GM12878 (cell line): ENCODE measurements around the gene LGMN. TPM values are rescaled to one million over a fixed set of nuclear protein-coding genes. Genes with fewer than 3 reads are reported as not detected.

ENCODE experiments used
- ATAC-seq: fragments of 200-7000 bp; cut with Tn5 transposase; 3 replicates; pipeline ENCODE4 v1.9.1; 2020; ENCODE audit warnings: mild to moderate bottlenecking, moderate library complexity
- BruUV-seq: library from RNA; stranded (reverse); fragments of 400-500 nt; replicated peaks from 2 replicates; lab custom pipeline; 2021; lab: Mats Ljungman, UMichigan
- CTCF ChIA-PET: fragments of 300-600 bp; sonication (Branson Sonifier 250); formaldehyde crosslinking; extraction: SDS; loops from one replicate; lab custom pipeline; 2021; ENCODE audit warnings: inconsistent platforms; lab: Yijun Ruan, JAX
- POLR2A ChIA-PET: fragments of 350-600 bp; formaldehyde crosslinking; extraction: SDS; loops from one replicate; lab custom pipeline; 2021; ENCODE audit warnings: inconsistent platforms; lab: Charles Lee
- RAD21 ChIA-PET: fragments of 300-600 bp; sonication (Branson Sonifier 250); formaldehyde crosslinking; loops from one replicate; lab custom pipeline; 2023; ENCODE audit warnings: antibody characterized with exemption; ENCODE audit not compliant: unreplicated experiment; lab: Charles Lee
- SMC1A ChIA-PET: fragments of 300-600 bp; sonication (Branson Sonifier 250); formaldehyde crosslinking; loops from one replicate; lab custom pipeline; 2023; ENCODE audit not compliant: unreplicated experiment, uncharacterized antibody; lab: Charles Lee
- DNase-seq: peaks from one replicate; pipeline ENCODE4 v3.0.0-alpha.2; 2011; ENCODE audit warnings: low read depth, low spot score
- FAIRE-seq: peaks from 3 replicates; lab custom pipeline; 2011; peaks lifted over from hg19 to GRCh38; lab: Jason Lieb, UNC
- H2AFZ ChIP-seq: 2 replicates; pipeline ENCODE4 v1.6.0; 2011; ENCODE audit warnings: low read depth, low read length, control low read depth; ENCODE audit not compliant: control insufficient read depth
- H3K27ac ChIP-seq: 2 replicates; pipeline ENCODE4 v1.5.1; 2011; ENCODE audit warnings: control low read depth; ENCODE audit not compliant: control insufficient read depth, insufficient read depth
- H3K27me3 ChIP-seq, 2 experiments: replicated peaks in 1 of 2; 2 replicates each; pipeline versions ENCODE4 v1.6.0 to v1.6.1; 2011; ENCODE audit warnings: low read length in 1 of 2; ENCODE audit not compliant: control insufficient read depth in 2 of 2, insufficient read depth in 2 of 2
- H3K36me3 ChIP-seq, 2 experiments: 2 replicates each; pipeline ENCODE4 v1.5.1; 2011; ENCODE audit warnings: low read length in 1 of 2; ENCODE audit not compliant: control insufficient read depth in 2 of 2, insufficient read depth in 2 of 2
- H3K4me1 ChIP-seq: 2 replicates; pipeline ENCODE4 v1.6.1; 2011; ENCODE audit warnings: mild to moderate bottlenecking, low read length, moderate library complexity, mixed read lengths; ENCODE audit not compliant: control insufficient read depth, insufficient read depth
- H3K4me2 ChIP-seq: 2 replicates; pipeline ENCODE4 v1.6.0; 2011; ENCODE audit warnings: control low read depth; ENCODE audit not compliant: control insufficient read depth, insufficient read depth
- H3K4me3 ChIP-seq: fragments of 200-600 bp; sonication (generic); 2 replicates; pipeline ENCODE4 v1.5.1; 2016
- H3K79me2 ChIP-seq: 2 replicates; pipeline ENCODE4 v1.6.0; 2011; ENCODE audit warnings: low read length; ENCODE audit not compliant: control insufficient read depth, insufficient read depth
- H3K9ac ChIP-seq: 2 replicates; pipeline ENCODE4 v1.8.0; 2011; ENCODE audit warnings: low read length, control low read depth, mixed read lengths; ENCODE audit not compliant: control insufficient read depth, insufficient read depth
- H3K9me3 ChIP-seq: replicated peaks from 3 replicates; pipeline ENCODE4 v1.5.1; 2011; ENCODE audit warnings: mild to moderate bottlenecking, low read length; ENCODE audit not compliant: control insufficient read depth, insufficient read depth
- H4K20me1 ChIP-seq: 2 replicates; pipeline ENCODE4 v1.6.0; 2011; ENCODE audit not compliant: control insufficient read depth, insufficient read depth
- ASH2L ChIP-seq: fragments of 300-600, 200-600 bp; sonication (generic); IDR thresholded peaks from 2 replicates; pipeline ENCODE4 v1.6.1; 2017; ENCODE audit warnings: low read depth, mild to moderate bottlenecking, borderline replicate concordance
- BMI1 ChIP-seq: fragments of 450-650 bp; IDR thresholded peaks from 2 replicates; pipeline ENCODE4 v1.6.1; 2016; ENCODE audit warnings: mild to moderate bottlenecking, moderate library complexity, borderline replicate concordance
- CEBPB ChIP-seq, 2 experiments: fragments of 150-350 bp in 1 of 2; IDR thresholded peaks; 2 replicates each; pipeline ENCODE4 v1.6.1; 2012 to 2014; ENCODE audit warnings: low read depth in 2 of 2, low read length in 2 of 2, borderline replicate concordance in 1 of 2, inconsistent platforms in 1 of 2
- CEBPZ ChIP-seq: fragments of 150-350 bp; IDR thresholded peaks from 2 replicates; pipeline ENCODE4 v1.6.1; 2016; ENCODE audit warnings: low read depth, low read length
- DPF2 ChIP-seq: fragments of 450-650 bp; IDR thresholded peaks from 2 replicates; pipeline ENCODE4 v1.6.1; 2017; ENCODE audit warnings: mild to moderate bottlenecking
- ETV6 ChIP-seq, 2 experiments: fragments of 450-650 bp in 1 of 2; IDR thresholded peaks in 1 of 2; conservative IDR thresholded peaks in 1 of 2; 2 replicates each; pipeline ENCODE4 v1.6.1; 2014; ENCODE audit warnings: antibody characterized with exemption in 1 of 2, borderline replicate concordance in 1 of 2, low read depth in 1 of 2, mild to moderate bottlenecking in 1 of 2, moderate library complexity in 1 of 2
- FOXK2 ChIP-seq: fragments of 450-650 bp; IDR thresholded peaks from 2 replicates; pipeline ENCODE4 v1.6.1; 2017; ENCODE audit warnings: mild to moderate bottlenecking, moderate library complexity
- IRF5 ChIP-seq: fragments of 450-650 bp; IDR thresholded peaks from 2 replicates; pipeline ENCODE4 v1.6.1; 2017; ENCODE audit warnings: borderline replicate concordance
- PBX3 ChIP-seq: IDR thresholded peaks from 2 replicates; pipeline ENCODE4 v1.6.1; 2011; ENCODE audit warnings: mild to moderate bottlenecking, low read depth, low read length, moderate library complexity; ENCODE audit not compliant: insufficient replicate concordance
- SIN3A ChIP-seq: IDR thresholded peaks from 2 replicates; pipeline ENCODE4 v1.6.1; 2012; ENCODE audit warnings: low read depth, low read length, improper control_type of control experiment
- SMARCA5 ChIP-seq: fragments of 450-650 bp; IDR thresholded peaks from 2 replicates; pipeline ENCODE4 v1.6.1; 2017; ENCODE audit warnings: mild to moderate bottlenecking
- SPI1 ChIP-seq: IDR thresholded peaks from 2 replicates; pipeline ENCODE4 v1.6.1; 2011; ENCODE audit warnings: low read depth, mild to moderate bottlenecking, low read length, moderate library complexity, borderline replicate concordance; ENCODE audit not compliant: insufficient read depth
- SUPT20H ChIP-seq: IDR thresholded peaks from 2 replicates; pipeline ENCODE4 v1.6.1; 2011; ENCODE audit warnings: low read depth, mild to moderate bottlenecking, low read length, moderate library complexity, borderline replicate concordance; ENCODE audit not compliant: control insufficient read depth
- WGBS: methylation state at CpG from one replicate; pipeline ENCODE4 v1.1.6; 2016; ENCODE audit warnings: low lambda C conversion rate; ENCODE audit not compliant: insufficient replicate concordance, insufficient coverage; ENCODE audit errors: missing lambda C conversion rate; 5-methylcytosine and 5-hydroxymethylcytosine counted together
- in situ Hi-C: fragments of 300-500 bp; cut with MboI; formaldehyde crosslinking; loops from 9 replicates; pipeline ENCODE4 v1.14.3; 2018; ENCODE audit warnings: mixed read lengths
- intact Hi-C: fragments of 100-400 bp; cut with micrococcal nuclease; formaldehyde crosslinking; loops from one replicate; pipeline ENCODE4 v1.14.2; 2022; ENCODE audit not compliant: unreplicated experiment
- polyA plus RNA-seq, 11 experiments: library from polyadenylated mRNA; depleted of rRNA in 4 of 11; unstranded in 6 of 11; stranded (reverse) in 5 of 11; fragments of >200 nt; fragmentation: Nextera tagmentation in 4 of 11; fragmentation: Illumina TruSeq in 1 of 11; extraction: Ambion mirVana in 4 of 11; extraction: Trizol in 1 of 11; gene quantifications; 1 replicate in 1 of 11; 2 replicates in 10 of 11; pipeline versions ENCODE4 v1.2.1 to v1.2.3, GENCODE V29; 2011 to 2016; ENCODE audit warnings: inconsistent platforms in 2 of 11, missing spikeins in 2 of 11, low read depth in 1 of 11
- total RNA-seq, 4 experiments: library from RNA; depleted of rRNA in 3 of 4; stranded (reverse); fragments of >200 nt in 3 of 4; fragmentation: Illumina TruSeq in 1 of 4; extraction: Trizol in 1 of 4; gene quantifications; 2 replicates each; pipeline versions ENCODE4 v1.2.1 to v1.2.3, GENCODE V29; 2013 to 2021
- TF ChIP-seq, protein P1 (sequence below): fragments of 450-650 bp; IDR thresholded peaks from 2 replicates; pipeline ENCODE4 v1.6.1; 2017; ENCODE audit warnings: low read depth, mild to moderate bottlenecking, moderate library complexity

Gene LGMN
- total and polyA plus RNA-seq, 10 of the 15 experiments (the other 5 are each of a cell fraction or from before 2014, with no cell fraction given), result 0.71 to 192 (median 3.9) TPM

DNA sequence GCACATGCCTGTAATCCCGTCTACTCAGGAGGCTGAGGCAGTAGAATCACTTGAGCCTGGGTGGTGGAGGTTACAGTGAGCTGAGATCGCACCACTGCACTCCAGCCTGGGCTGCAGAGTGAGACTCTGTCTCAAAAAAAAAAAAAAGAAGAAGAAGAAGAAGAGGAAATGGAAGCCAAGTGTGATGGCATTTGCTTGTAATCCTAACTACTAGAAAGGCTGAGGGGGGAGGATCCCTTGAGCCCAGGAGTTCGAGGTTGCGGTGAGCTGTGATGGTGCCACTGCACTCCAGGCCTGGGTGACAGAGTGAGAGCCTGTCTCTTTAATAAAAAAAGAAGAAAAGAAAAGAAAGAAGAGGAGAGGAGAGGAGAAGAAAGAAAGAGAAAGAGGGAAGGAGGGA, 52.1 kb downstream of the LGMN start (continued):
- TF ChIP-seq CEBPZ (no peak), FOXK2 (no peak)

GRCh38 chr14:92695562-92695961, 52.9 kb downstream of the LGMN start:
- ChIA-PET SMC1A (interaction anchor here (1.1 kb wide), 1 partner anchor 8 kb away, joined by 4 read pairs; no protein-coding TSS in a partner anchor), POLR2A (interaction anchor here (0.6 to 0.7 kb wide), 2 partner anchors 20 to 126 kb away, joined by 4 read pairs; no protein-coding TSS in a partner anchor), RAD21 (no interaction called here), CTCF (interaction anchor here (0.7 to 1.7 kb wide), 4 partner anchors 14 to 237 kb away, joined by 3 to 7 read pairs (median 4); no protein-coding TSS in a partner anchor)
- ATAC-seq (no peak), DNase-seq (no peak), FAIRE-seq (no peak)
- no peaks in the 10 kb centered on the region; the same call in 2 of the 3 replicates for H3K9me3 ChIP-seq
- in situ Hi-C loops, result loop anchor here (25.0 kb wide), 1 partner anchor 558 kb away; no protein-coding TSS in a partner anchor
- H3K27me3 ChIP-seq, result no peaks in the 10 kb centered on the region
- no peaks in the 10 kb centered on the region for H4K20me1 ChIP-seq
- no peak overlapping the region for H3K27ac ChIP-seq
- no peak overlapping the region for H3K9ac ChIP-seq
- peaks cover 11% of the 10 kb centered on the region for H3K4me1 ChIP-seq
- H3K4me3 ChIP-seq, result no peak overlapping the region
- BruUV-seq, result no TSS peak
- no peaks in the 10 kb centered on the region for H3K36me3 ChIP-seq
- intact Hi-C loops, result no loop called here
- no peak overlapping the region for H3K4me2 ChIP-seq
- WGBS, result 100% methylated on average over 1 of the region's 1 CpG
- no peak overlapping the region for H2AFZ ChIP-seq
- H3K79me2 ChIP-seq, result no peaks in the 10 kb centered on the region
- no peak for TF ChIP-seq SMARCA5
- no peak for TF ChIP-seq ASH2L
- no peak for TF ChIP-seq CEBPB (IDR thresholded peaks at IDR 0.05; ENCODE audit: borderline replicate concordance in 1 of 2, low read depth in 2 of 2, low read length in 2 of 2)
- no peak for TF ChIP-seq SIN3A
- no peak for TF ChIP-seq ETV6 (conservative IDR thresholded peaks at IDR 0.05 in 1 of 2, IDR thresholded peaks at IDR 0.05 in 1 of 2; ENCODE audit: borderline replicate concordance in 1 of 2, low read depth in 1 of 2)
- no peak for TF ChIP-seq PBX3
- TF ChIP-seq IRF5, result no peak
- no peak for TF ChIP-seq SPI1
- TF ChIP-seq DPF2, result no peak
- TF ChIP-seq SUPT20H, result no peak
- TF ChIP-seq BMI1, result no peak
- TF ChIP-seq, protein P1, sequence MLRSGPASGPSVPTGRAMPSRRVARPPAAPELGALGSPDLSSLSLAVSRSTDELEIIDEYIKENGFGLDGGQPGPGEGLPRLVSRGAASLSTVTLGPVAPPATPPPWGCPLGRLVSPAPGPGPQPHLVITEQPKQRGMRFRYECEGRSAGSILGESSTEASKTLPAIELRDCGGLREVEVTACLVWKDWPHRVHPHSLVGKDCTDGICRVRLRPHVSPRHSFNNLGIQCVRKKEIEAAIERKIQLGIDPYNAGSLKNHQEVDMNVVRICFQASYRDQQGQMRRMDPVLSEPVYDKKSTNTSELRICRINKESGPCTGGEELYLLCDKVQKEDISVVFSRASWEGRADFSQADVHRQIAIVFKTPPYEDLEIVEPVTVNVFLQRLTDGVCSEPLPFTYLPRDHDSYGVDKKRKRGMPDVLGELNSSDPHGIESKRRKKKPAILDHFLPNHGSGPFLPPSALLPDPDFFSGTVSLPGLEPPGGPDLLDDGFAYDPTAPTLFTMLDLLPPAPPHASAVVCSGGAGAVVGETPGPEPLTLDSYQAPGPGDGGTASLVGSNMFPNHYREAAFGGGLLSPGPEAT, result no peak
